Right cardiac atrium (tissue), 5 donors: Measurements from ENCODE around the gene NOP10. TPM values are rescaled to one million over a fixed set of nuclear protein-coding genes. Genes with fewer than 3 reads are reported as not detected.
A peak's percentile ranks its signal among the peaks of the same experiment; 100 is the strongest.
"Not testable (repeated sequence)": the region's sequence is repeated elsewhere in the genome, so short reads cannot be mapped to it uniquely, and the experiment has no call there.

Source experiments
- ATAC-seq, 2 donors: fragments of 200-7000 bp; cut with Tn5 transposase; one replicate each; pipeline versions ENCODE4 v1.8.0 to v1.9.1; 2020; ENCODE audit warnings: moderate library complexity in 2 of 2, mild to moderate bottlenecking in 1 of 2
- DNase-seq, 3 donors: peaks; one replicate each; pipeline ENCODE4 v3.0.0-alpha.2; 2020
- H3K27ac ChIP-seq: one replicate; pipeline ENCODE4 v1.5.1; 2013; ENCODE audit warnings: mild to moderate bottlenecking, low read length, control low read depth, moderate library complexity
- H3K27me3 ChIP-seq: one replicate; pipeline ENCODE4 v1.6.1; 2013; ENCODE audit not compliant: control insufficient read depth, insufficient read depth
- H3K4me1 ChIP-seq: one replicate; pipeline ENCODE4 v1.6.1; 2013; ENCODE audit warnings: low read length; ENCODE audit not compliant: control insufficient read depth, insufficient read depth
- H3K4me3 ChIP-seq: one replicate; pipeline ENCODE4 v1.5.1; 2013; ENCODE audit warnings: low read length, control low read depth
- H3K9me3 ChIP-seq: one replicate; pipeline ENCODE4 v1.6.1; 2013; ENCODE audit warnings: low read length; ENCODE audit not compliant: control insufficient read depth
- WGBS: extraction: QIAGEN DNeasy Blood & Tissue Kit; methylation state at CpG from one replicate; pipeline ENCODE4 v1.1.7; 2013; 5-methylcytosine and 5-hydroxymethylcytosine counted together
- intact Hi-C, 4 donors: fragments of 100-400 bp; cut with DNase I; formaldehyde crosslinking; loops; one replicate each; pipeline versions ENCODE4 v1.11.0 to v1.14.0; 2022 to 2023
- polyA plus RNA-seq: library from polyadenylated mRNA; stranded (reverse); fragments of 200-250 nt; gene quantifications from one replicate; pipeline ENCODE4 v1.2.3, GENCODE V29; 2013
- total RNA-seq, 4 donors: library from RNA; stranded (reverse); fragmentation: NEBNext Ultra II Directional; extraction: Animal tissue kit (Norgen Biotek cat#: 25700); gene quantifications; one replicate each; pipeline ENCODE4 v1.2.1, GENCODE V29; 2021
- donor health status: healthy with polysubstance abuse.
- donor health status: DM: no; HTN: yes; CAD: no.
- donor health status: DM: no; HTN: no; CAD: no.
- donor health status: DM: no; HTN: yes; CAD: no; lungs with severe emphysema.
- donor health status: DM: yes; HTN: yes; CAD: no.

Gene NOP10
- total and polyA plus RNA-seq, 5 donors: 87.2 to 206 (median 109) TPM

- WGBS: 92% methylated on average over 4 of the region's 4 CpGs
- ATAC-seq: no peak
- no peaks in the 10 kb centered on the region for H3K27me3 ChIP-seq
- intact Hi-C loops: loop anchor here in 1 of 4 donors (10.0 kb wide), 1 partner anchor 226 kb away; the partner anchor contains the start of gene GOLGA8B
- H3K9me3 ChIP-seq: no peaks in the 10 kb centered on the region
- no peak overlapping the region for H3K4me3 ChIP-seq
- DNase-seq: no peak
- H3K4me1 ChIP-seq: no peaks in the 10 kb centered on the region
- no peak overlapping the region for H3K27ac ChIP-seq
Observed at GRCh38 chr15:34358948-34359347, 16.0 kb upstream of the NOP10 start.

- 73% methylated on average over 3 of the region's 3 CpGs for WGBS
- Histone ChIP-seq H3K4me1 (no peaks in the 10 kb centered on the region), H3K9me3 (no peaks in the 10 kb centered on the region), H3K4me3 (no peak overlapping the region), H3K27me3 (no peaks in the 10 kb centered on the region), H3K27ac (no peak overlapping the region)
- ATAC-seq (no peak), DNase-seq (no peak)
- intact Hi-C loops: loop anchor here in 1 of 4 donors (10.0 kb wide), 1 partner anchor 226 kb away; the partner anchor contains the start of gene GOLGA8B
Observed at GRCh38 chr15:34358367-34358766, 15.4 kb upstream of the NOP10 start.

GRCh38 chr15:34357653-34358052, 14.7 kb upstream of the NOP10 start:
- WGBS: 89% methylated on average over 1 of the region's 1 CpG

GRCh38 chr15:34355241-34355640, 12.3 kb upstream of the NOP10 start:
- ATAC-seq (no peak), DNase-seq (no peak)
- H3K27me3 ChIP-seq: no peaks in the 10 kb centered on the region
- H3K27ac ChIP-seq: no peak overlapping the region
- 87% methylated on average over 9 of the region's 9 CpGs for WGBS
- intact Hi-C loops: loop anchor here in 1 of 4 donors (10.0 kb wide), 1 partner anchor 230 kb away; the partner anchor contains the start of gene GOLGA8B
- H3K9me3 ChIP-seq: no peaks in the 10 kb centered on the region
- H3K4me1 ChIP-seq: no peaks in the 10 kb centered on the region
- no peak overlapping the region for H3K4me3 ChIP-seq

More at GRCh38 chr15:34357653-34358052, 14.7 kb upstream of the NOP10 start:
- Histone ChIP-seq H3K27me3 (no peaks in the 10 kb centered on the region), H3K27ac (no peak overlapping the region), H3K9me3 (no peaks in the 10 kb centered on the region), H3K4me3 (no peak overlapping the region), H3K4me1 (no peaks in the 10 kb centered on the region)
- DNase-seq (no peak), ATAC-seq (no peak)
- intact Hi-C loops: loop anchor here in 1 of 4 donors (10.0 kb wide), 1 partner anchor 227 kb away; the partner anchor contains the start of gene GOLGA8B

GRCh38 chr15:34354286-34354685, 11.3 kb upstream of the NOP10 start:
- Histone ChIP-seq H3K27me3 (no peaks in the 10 kb centered on the region), H3K9me3 (no peaks in the 10 kb centered on the region), H3K4me3 (no peak overlapping the region), H3K27ac (no peak overlapping the region), H3K4me1 (no peaks in the 10 kb centered on the region)
- no peak for ATAC-seq
- 94% methylated on average over 7 of the region's 7 CpGs for WGBS
- intact Hi-C loops: loop anchor here in 1 of 4 donors (10.0 kb wide), 1 partner anchor 231 kb away; the partner anchor contains the start of gene GOLGA8B
- no peak for DNase-seq

GRCh38 chr15:34353627-34354026, 10.7 kb upstream of the NOP10 start:
- Histone ChIP-seq H3K9me3 (no peaks in the 10 kb centered on the region), H3K27me3 (no peaks in the 10 kb centered on the region), H3K4me3 (no peak overlapping the region), H3K4me1 (no peaks in the 10 kb centered on the region), H3K27ac (no peak overlapping the region)
- DNase-seq (no peak), ATAC-seq (no peak)
- intact Hi-C loops: loop anchor here in 1 of 4 donors (10.0 kb wide), 1 partner anchor 231 kb away; the partner anchor contains the start of gene GOLGA8B
- WGBS: 66% methylated on average over 2 of the region's 2 CpGs

- H3K4me1 ChIP-seq, ATAC-seq, H3K9me3 ChIP-seq, H3K27ac ChIP-seq, DNase-seq, H3K27me3 ChIP-seq, H3K4me3 ChIP-seq: not testable (repeated sequence)
- intact Hi-C loops: loop anchor here in 1 of 4 donors (10.0 kb wide), 1 partner anchor 232 kb away; the partner anchor contains the start of gene GOLGA8B
- 97% methylated on average over 12 of the region's 12 CpGs for WGBS
Observed at GRCh38 chr15:34352996-34353395, 10.1 kb upstream of the NOP10 start.

GRCh38 chr15:34349769-34350168, 6.8 kb upstream of the NOP10 start:
- Histone ChIP-seq H3K27ac (no peak overlapping the region), H3K9me3 (no peaks in the 10 kb centered on the region), H3K4me1 (no peaks in the 10 kb centered on the region), H3K27me3 (no peaks in the 10 kb centered on the region), H3K4me3 (no peak overlapping the region)
- WGBS: 87% methylated on average over 4 of the region's 4 CpGs
- intact Hi-C loops: loop anchor here in 1 of 4 donors (10.0 kb wide), 1 partner anchor 235 kb away; the partner anchor contains the start of gene GOLGA8B
- ATAC-seq (no peak), DNase-seq (no peak)

GRCh38 chr15:34348735-34349300, 5.9 kb upstream of the NOP10 start:
- no peak for ATAC-seq
- WGBS: 39% methylated on average over 1 of the region's 1 CpG
- intact Hi-C loops: no loop called here

GRCh38 chr15:34347951-34348638, 5.2 kb upstream of the NOP10 start:
- ATAC-seq: peak in 1 of 2 donors; percentile 39
- intact Hi-C loops: no loop called here

More at GRCh38 chr15:34348735-34349300, 5.9 kb upstream of the NOP10 start:
- H3K27me3 ChIP-seq: no peaks in the 10 kb centered on the region
- no peaks in the 10 kb centered on the region for H3K4me1 ChIP-seq
- no peaks in the 10 kb centered on the region for H3K9me3 ChIP-seq
- no peak overlapping the region for H3K27ac ChIP-seq
- H3K4me3 ChIP-seq: no peak overlapping the region
- no peak for DNase-seq

GRCh38 chr15:34342213-34342736, 661 bp downstream of the NOP10 start:
- H3K4me3 ChIP-seq: peak overlapping the region; percentile 85
- 41% methylated on average over 26 of the region's 26 CpGs for WGBS
- intact Hi-C loops, H3K27me3 ChIP-seq, ATAC-seq, H3K4me1 ChIP-seq, DNase-seq, H3K9me3 ChIP-seq: not testable (repeated sequence)
- H3K27ac ChIP-seq: peak overlapping the region; percentile 97

More at GRCh38 chr15:34347951-34348638, 5.2 kb upstream of the NOP10 start:
- Histone ChIP-seq H3K27me3 (no peaks in the 10 kb centered on the region), H3K27ac (no peak overlapping the region), H3K4me3 (no peak overlapping the region), H3K4me1 (no peaks in the 10 kb centered on the region), H3K9me3 (no peaks in the 10 kb centered on the region)
- WGBS: 77% methylated on average over 13 of the region's 13 CpGs
- no peak for DNase-seq
